Hepatocyte (in vitro differentiated cells): ENCODE measurements around the gene PRR30. TPM values are rescaled to one million over a fixed set of nuclear protein-coding genes. Genes with fewer than 3 reads are reported as not detected.

ENCODE experiments used
- DNase-seq: peaks from one replicate; pipeline ENCODE4 v3.0.0-alpha.2; 2016; ENCODE audit warnings: low spot score
- H2AFZ ChIP-seq: fragments of 200-600 bp; sonication (generic); 2 replicates; pipeline ENCODE4 v1.6.0; 2016; ENCODE audit warnings: antibody characterized with exemption, mild to moderate bottlenecking
- H3K27ac ChIP-seq: fragments of 200-600 bp; sonication (generic); 2 replicates; pipeline ENCODE4 v1.5.1; 2016; ENCODE audit warnings: mild to moderate bottlenecking
- H3K27me3 ChIP-seq: fragments of 200-600 bp; sonication (generic); 2 replicates; pipeline ENCODE4 v1.6.1; 2016
- H3K36me3 ChIP-seq: fragments of 200-600 bp; sonication (generic); replicated peaks from 2 replicates; pipeline ENCODE4 v1.5.1; 2016; ENCODE audit warnings: low read depth; ENCODE audit not compliant: insufficient read depth
- H3K4me1 ChIP-seq: fragments of 200-600 bp; sonication (generic); 2 replicates; pipeline ENCODE4 v1.5.1; 2016; ENCODE audit warnings: mild to moderate bottlenecking, moderate library complexity; ENCODE audit not compliant: insufficient read depth
- H3K4me2 ChIP-seq: fragments of 200-600 bp; sonication (generic); 2 replicates; pipeline ENCODE4 v1.6.0; 2016
- H3K4me3 ChIP-seq: fragments of 200-600 bp; sonication (generic); 2 replicates; pipeline ENCODE4 v1.5.1; 2016; ENCODE audit warnings: mild to moderate bottlenecking
- H3K79me2 ChIP-seq: fragments of 200-600 bp; sonication (generic); 2 replicates; pipeline ENCODE4 v1.6.0; 2017; ENCODE audit warnings: mild to moderate bottlenecking
- H3K9me2 ChIP-seq: fragments of 200-600 bp; sonication (generic); replicated peaks from 2 replicates; pipeline ENCODE4 v1.6.0; 2017; ENCODE audit warnings: mild to moderate bottlenecking; ENCODE audit not compliant: insufficient read depth
- H3K9me3 ChIP-seq: fragments of 200-600 bp; sonication (generic); 2 replicates; pipeline ENCODE4 v1.5.1; 2016; ENCODE audit warnings: low read depth, mild to moderate bottlenecking
- H4K20me1 ChIP-seq: fragments of 200-600 bp; sonication (generic); 2 replicates; pipeline ENCODE4 v1.6.0; 2016; ENCODE audit warnings: mild to moderate bottlenecking; ENCODE audit not compliant: insufficient read depth, poor library complexity, severe bottlenecking
- EZH2 ChIP-seq: fragments of 200-600 bp; sonication (generic); IDR thresholded peaks from 2 replicates; pipeline ENCODE4 v1.6.1; 2016; ENCODE audit warnings: antibody characterized with exemption, mild to moderate bottlenecking, borderline replicate concordance
- EZH2phosphoT487 ChIP-seq: fragments of 200-600 bp; sonication (generic); IDR thresholded peaks from one replicate; pipeline ENCODE4 v1.6.1; 2018; ENCODE audit warnings: antibody characterized with exemption, mild to moderate bottlenecking, low read depth, moderate library complexity; ENCODE audit not compliant: unreplicated experiment, severe bottlenecking
- WGBS: methylation state at CpG from one replicate; pipeline ENCODE4 v1.1.6; 2016; ENCODE audit warnings: low lambda C conversion rate; ENCODE audit errors: missing lambda C conversion rate; 5-methylcytosine and 5-hydroxymethylcytosine counted together
- polyA plus RNA-seq: library from polyadenylated mRNA; unstranded; fragments of >200 nt; fragmentation: Nextera tagmentation; extraction: Ambion mirVana; gene quantifications from 2 replicates; pipeline ENCODE4 v1.2.1, GENCODE V29; 2016
- total RNA-seq: library from RNA; depleted of rRNA; stranded (reverse); fragments of >200 nt; gene quantifications from 2 replicates; pipeline ENCODE4 v1.2.3, GENCODE V29; 2014
- TF ChIP-seq, protein P1 (sequence below): fragments of 200-600 bp; sonication (generic); IDR thresholded peaks from 2 replicates; pipeline ENCODE4 v1.5.1; 2016; ENCODE audit warnings: antibody characterized with exemption, mild to moderate bottlenecking; ENCODE audit not compliant: poor library complexity

Gene PRR30
- total and polyA plus RNA-seq, 2 experiments from 2014 or later: not detected

DNA sequence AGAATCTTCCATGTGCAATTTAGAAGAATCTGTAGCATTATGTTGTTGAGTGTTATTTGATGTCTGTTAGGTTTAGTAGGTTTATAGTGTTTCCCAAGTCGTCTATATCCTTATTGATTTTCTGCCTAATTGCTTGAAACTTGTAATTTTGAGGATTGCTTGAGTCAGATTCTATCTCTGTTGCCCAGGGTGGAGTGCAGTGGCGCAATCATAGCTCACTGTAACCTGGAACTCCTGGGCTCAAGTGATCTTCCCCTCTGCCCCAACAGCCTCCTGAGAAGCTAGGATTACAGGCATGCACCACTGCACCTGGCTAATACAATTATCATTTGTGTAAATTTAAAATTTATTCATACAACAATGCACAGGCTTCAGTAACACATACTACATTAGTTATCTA is 6.5 kb upstream of the PRR30 start:
- Histone ChIP-seq H3K79me2 (no peaks in the 10 kb centered on the region), H3K4me1 (no peaks in the 10 kb centered on the region), H3K4me3 (no peak overlapping the region), H3K27me3 (no peaks in the 10 kb centered on the region), H3K27ac (no peak overlapping the region), H3K4me2 (no peak overlapping the region), H4K20me1 (no peaks in the 10 kb centered on the region), H3K36me3 (no peaks in the 10 kb centered on the region), H3K9me2 (no peaks in the 10 kb centered on the region), H2AFZ (no peak overlapping the region), H3K9me3 (no peaks in the 10 kb centered on the region)
- no peak for TF ChIP-seq EZH2phosphoT487
- TF ChIP-seq, protein P1, sequence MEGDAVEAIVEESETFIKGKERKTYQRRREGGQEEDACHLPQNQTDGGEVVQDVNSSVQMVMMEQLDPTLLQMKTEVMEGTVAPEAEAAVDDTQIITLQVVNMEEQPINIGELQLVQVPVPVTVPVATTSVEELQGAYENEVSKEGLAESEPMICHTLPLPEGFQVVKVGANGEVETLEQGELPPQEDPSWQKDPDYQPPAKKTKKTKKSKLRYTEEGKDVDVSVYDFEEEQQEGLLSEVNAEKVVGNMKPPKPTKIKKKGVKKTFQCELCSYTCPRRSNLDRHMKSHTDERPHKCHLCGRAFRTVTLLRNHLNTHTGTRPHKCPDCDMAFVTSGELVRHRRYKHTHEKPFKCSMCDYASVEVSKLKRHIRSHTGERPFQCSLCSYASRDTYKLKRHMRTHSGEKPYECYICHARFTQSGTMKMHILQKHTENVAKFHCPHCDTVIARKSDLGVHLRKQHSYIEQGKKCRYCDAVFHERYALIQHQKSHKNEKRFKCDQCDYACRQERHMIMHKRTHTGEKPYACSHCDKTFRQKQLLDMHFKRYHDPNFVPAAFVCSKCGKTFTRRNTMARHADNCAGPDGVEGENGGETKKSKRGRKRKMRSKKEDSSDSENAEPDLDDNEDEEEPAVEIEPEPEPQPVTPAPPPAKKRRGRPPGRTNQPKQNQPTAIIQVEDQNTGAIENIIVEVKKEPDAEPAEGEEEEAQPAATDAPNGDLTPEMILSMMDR: no peak
- no peak for TF ChIP-seq EZH2
- DNase-seq: no peak
- 78% methylated on average over 2 of the region's 2 CpGs for WGBS

DNA sequence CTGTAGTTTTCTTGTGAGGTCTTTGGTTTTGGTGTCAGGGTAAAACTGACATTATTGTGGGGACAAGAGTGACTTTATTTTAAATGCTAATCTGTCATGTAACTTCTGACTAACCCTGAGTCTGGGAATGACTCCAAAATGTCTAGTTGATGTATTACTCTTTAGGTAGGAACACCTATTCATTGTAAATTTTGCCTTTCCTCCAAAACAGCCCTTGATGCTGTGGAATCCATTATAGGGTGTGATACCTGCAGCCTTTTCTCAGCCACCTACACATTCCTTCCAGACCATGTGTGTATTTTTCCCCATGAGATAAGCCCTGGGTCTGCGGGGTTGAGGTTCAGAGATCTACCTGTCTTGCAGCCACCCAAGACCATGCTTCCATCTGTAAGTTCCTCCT is 4.1 kb upstream of the PRR30 start:
- no peak overlapping the region for H2AFZ ChIP-seq
- TF ChIP-seq EZH2 (no peak), EZH2phosphoT487 (no peak)
- TF ChIP-seq, protein P1: no peak
- H3K9me3 ChIP-seq: no peaks in the 10 kb centered on the region
- no peak overlapping the region for H3K4me3 ChIP-seq
- no peaks in the 10 kb centered on the region for H3K9me2 ChIP-seq
- H4K20me1 ChIP-seq: no peaks in the 10 kb centered on the region
- no peak for DNase-seq
- H3K4me1 ChIP-seq: no peaks in the 10 kb centered on the region
- H3K4me2 ChIP-seq: no peak overlapping the region
- H3K36me3 ChIP-seq: no peaks in the 10 kb centered on the region
- no peak overlapping the region for H3K27ac ChIP-seq
- H3K79me2 ChIP-seq: no peaks in the 10 kb centered on the region
- WGBS: 74% methylated on average over 1 of the region's 1 CpG
- H3K27me3 ChIP-seq: no peaks in the 10 kb centered on the region

DNA sequence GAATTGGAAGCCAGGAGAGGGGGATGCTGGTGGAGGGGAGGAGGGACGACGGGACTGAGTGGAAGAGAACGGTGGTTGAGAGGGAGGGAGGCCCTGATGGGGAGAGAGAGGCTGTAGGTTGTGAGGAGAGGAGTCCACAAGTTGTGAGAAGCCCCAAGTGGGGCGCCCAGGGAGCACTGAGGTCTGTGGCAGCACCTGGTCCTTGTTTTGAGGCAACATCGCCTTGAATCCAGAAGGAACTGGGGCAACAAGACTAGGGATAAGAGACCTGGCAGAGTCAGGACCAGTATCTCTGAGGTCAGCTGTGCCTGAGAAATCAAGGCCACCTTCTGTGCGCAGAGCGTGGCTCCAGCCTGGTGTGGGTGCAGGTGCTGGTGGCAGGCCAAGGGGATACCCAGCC is 1.1 kb downstream of the PRR30 start:
- Histone ChIP-seq H3K27me3 (no peaks in the 10 kb centered on the region), H4K20me1 (peaks cover 6% of the 10 kb centered on the region), H3K4me2 (no peak overlapping the region), H3K4me3 (no peak overlapping the region), H3K4me1 (peaks cover 6% of the 10 kb centered on the region), H2AFZ (no peak overlapping the region), H3K79me2 (peaks cover 11% of the 10 kb centered on the region), H3K36me3 (no peaks in the 10 kb centered on the region), H3K9me2 (no peaks in the 10 kb centered on the region), H3K9me3 (no peaks in the 10 kb centered on the region), H3K27ac (no peak overlapping the region)
- DNase-seq: no peak
- TF ChIP-seq, protein P1: no peak
- no peak for TF ChIP-seq EZH2phosphoT487
- no peak for TF ChIP-seq EZH2
- WGBS: 89% methylated on average over 7 of the region's 7 CpGs
